ENCODE data around the gene MPZL1. TPM values are rescaled to one million over a fixed set of nuclear protein-coding genes. Genes with fewer than 3 reads are reported as not detected.

The MPZL1 gene
- total RNA-seq, 1 donor from 2014 or later = 133 TPM

GRCh38 chr1:167820684-167821355, 99.0 kb downstream of the MPZL1 start:
- H3K4me1 Mint-ChIP-seq (ENCODE audit: low read depth) = peaks cover 25% of the 10 kb centered on the region
- no peak for TF ChIP-seq CTCF (IDR thresholded peaks at IDR 0.05; ENCODE audit: unreplicated experiment)
- no peak overlapping the region for H3K4me3 Mint-ChIP-seq (ENCODE audit: low read depth)
- peaks cover 7% of the 10 kb centered on the region for H3K36me3 Mint-ChIP-seq (ENCODE audit: insufficient read depth)
- peak overlapping the region; percentile 71 for H3K27ac Mint-ChIP-seq
- peaks cover 6% of the 10 kb centered on the region for H3K9me3 Mint-ChIP-seq (ENCODE audit: low read depth)
- H3K27me3 Mint-ChIP-seq = no peaks in the 10 kb centered on the region
- no peak for DNase-seq (ENCODE audit: low spot score, unreplicated experiment)

- peaks cover 25% of the 10 kb centered on the region for H3K4me1 Mint-ChIP-seq (ENCODE audit: low read depth)
- no peaks in the 10 kb centered on the region for H3K27me3 Mint-ChIP-seq
- H3K4me3 Mint-ChIP-seq (ENCODE audit: low read depth) = no peak overlapping the region
- TF ChIP-seq CTCF (IDR thresholded peaks at IDR 0.05; ENCODE audit: unreplicated experiment) = no peak
- H3K36me3 Mint-ChIP-seq (ENCODE audit: insufficient read depth) = peaks cover 4% of the 10 kb centered on the region
- peaks cover 3% of the 10 kb centered on the region for H3K9me3 Mint-ChIP-seq (ENCODE audit: low read depth)
- no peak for DNase-seq (ENCODE audit: low spot score, unreplicated experiment)
- no peak overlapping the region for H3K27ac Mint-ChIP-seq
These were observed 99.5 kb downstream of the MPZL1 start for GRCh38 chr1:167821356-167821685.

- H3K4me1 Mint-ChIP-seq (ENCODE audit: low read depth) = peaks cover 25% of the 10 kb centered on the region
- DNase-seq (ENCODE audit: low spot score, unreplicated experiment) = no peak
- no peak overlapping the region for H3K27ac Mint-ChIP-seq
- H3K9me3 Mint-ChIP-seq (ENCODE audit: low read depth) = peaks cover 3% of the 10 kb centered on the region
- no peak for TF ChIP-seq CTCF (IDR thresholded peaks at IDR 0.05; ENCODE audit: unreplicated experiment)
- H3K4me3 Mint-ChIP-seq (ENCODE audit: low read depth) = no peak overlapping the region
- H3K27me3 Mint-ChIP-seq = no peaks in the 10 kb centered on the region
- H3K36me3 Mint-ChIP-seq (ENCODE audit: insufficient read depth) = peaks cover 1% of the 10 kb centered on the region
These were observed 100.3 kb downstream of the MPZL1 start for GRCh38 chr1:167821969-167822685.

- H3K36me3 Mint-ChIP-seq (ENCODE audit: insufficient read depth) = peaks cover 1% of the 10 kb centered on the region
- TF ChIP-seq CTCF (IDR thresholded peaks at IDR 0.05; ENCODE audit: unreplicated experiment) = no peak
These were observed 102.5 kb downstream of the MPZL1 start for GRCh38 chr1:167824163-167824794.

GRCh38 chr1:167825419-167826079, 103.8 kb downstream of the MPZL1 start:
- TF ChIP-seq CTCF (IDR thresholded peaks at IDR 0.05; ENCODE audit: unreplicated experiment) = no peak
- no peak for DNase-seq (ENCODE audit: low spot score, unreplicated experiment)
- H3K27me3 Mint-ChIP-seq = no peaks in the 10 kb centered on the region
- no peaks in the 10 kb centered on the region for H3K36me3 Mint-ChIP-seq (ENCODE audit: insufficient read depth)
- peak overlapping the region; percentile 41 for H3K27ac Mint-ChIP-seq
- H3K4me1 Mint-ChIP-seq (ENCODE audit: low read depth) = peaks cover 22% of the 10 kb centered on the region
- H3K9me3 Mint-ChIP-seq (ENCODE audit: low read depth) = no peaks in the 10 kb centered on the region
- no peak overlapping the region for H3K4me3 Mint-ChIP-seq (ENCODE audit: low read depth)

More at GRCh38 chr1:167824163-167824794, 102.5 kb downstream of the MPZL1 start:
- Mint-ChIP-seq H3K27ac (no peak overlapping the region), H3K27me3 (no peaks in the 10 kb centered on the region), H3K4me1 (ENCODE audit: low read depth) (peaks cover 16% of the 10 kb centered on the region), H3K4me3 (ENCODE audit: low read depth) (no peak overlapping the region), H3K9me3 (ENCODE audit: low read depth) (peaks cover 3% of the 10 kb centered on the region)
- no peak for DNase-seq (ENCODE audit: low spot score, unreplicated experiment)

Measured in progenitor cell of endocrine pancreas (in vitro differentiated cells).